H1 (cell line): Measurements from ENCODE around the gene PITRM1. TPM values are rescaled to one million over a fixed set of nuclear protein-coding genes. Genes with fewer than 3 reads are reported as not detected.

Experiments
- CTCF ChIA-PET: fragments of 300-600 bp; sonication (Branson Sonifier 250); formaldehyde crosslinking; loops from one replicate; lab custom pipeline; 2021; ENCODE audit not compliant: partially characterized antibody; lab: Charles Lee
- POLR2A ChIA-PET: fragments of 300-600 bp; sonication (Branson Sonifier 250); formaldehyde crosslinking; loops from one replicate; lab custom pipeline; 2021; ENCODE audit warnings: inconsistent platforms; ENCODE audit not compliant: partially characterized antibody; lab: Charles Lee
- DNase-seq, 2 experiments: peaks; one replicate each; pipeline versions ENCODE4 v3.0.0 to v3.0.0-alpha.2; 2010 to 2022; ENCODE audit warnings: low spot score in 2 of 2, low read depth in 1 of 2, mixed read lengths in 1 of 2
- FAIRE-seq: peaks from 2 replicates; lab custom pipeline; 2011; peaks lifted over from hg19 to GRCh38; lab: Jason Lieb, UNC
- H2AFZ ChIP-seq: 2 replicates; pipeline ENCODE4 v1.8.1; 2012; ENCODE audit warnings: low read length, inconsistent platforms
- H2AK5ac ChIP-seq: 2 replicates; pipeline ENCODE4 v1.6.1; 2013; ENCODE audit warnings: low read depth, low read length
- H2BK120ac ChIP-seq: replicated peaks from 2 replicates; pipeline ENCODE3; 2013; ENCODE audit warnings: low read depth, low read length, inconsistent platforms
- H2BK12ac ChIP-seq: 2 replicates; pipeline ENCODE4 v1.6.1; 2013; ENCODE audit warnings: low read depth, low read length
- H2BK15ac ChIP-seq: 2 replicates; pipeline ENCODE4 v1.6.1; 2013; ENCODE audit warnings: low read length
- H2BK20ac ChIP-seq: 2 replicates; pipeline ENCODE4 v1.6.1; 2013; ENCODE audit warnings: low read length
- H2BK5ac ChIP-seq: 2 replicates; pipeline ENCODE4 v1.6.1; 2013; ENCODE audit warnings: low read depth, low read length
- H3K14ac ChIP-seq: 2 replicates; pipeline ENCODE4 v1.6.1; 2013; ENCODE audit warnings: inconsistent platforms; ENCODE audit not compliant: insufficient read length
- H3K18ac ChIP-seq: 2 replicates; pipeline ENCODE4 v1.6.1; 2013; ENCODE audit warnings: low read length; ENCODE audit errors: extremely low read depth
- H3K23ac ChIP-seq: 2 replicates; pipeline ENCODE4 v1.6.1; 2013; ENCODE audit warnings: inconsistent platforms; ENCODE audit not compliant: insufficient read length
- H3K23me2 ChIP-seq: 2 replicates; pipeline ENCODE4 v1.6.1; 2013; ENCODE audit warnings: low read depth, low read length
- H3K27ac ChIP-seq: 2 replicates; pipeline ENCODE4 v1.6.1; 2011; ENCODE audit warnings: low read depth, low read length, inconsistent platforms
- H3K27me3 ChIP-seq, 4 experiments: replicated peaks in 1 of 4; 1 replicate in 1 of 4; 2 replicates in 3 of 4; pipeline versions ENCODE4 v1.6.1 to v1.8.1; 2011 to 2013; ENCODE audit warnings: low read length in 3 of 4, mild to moderate bottlenecking in 3 of 4, inconsistent platforms in 2 of 4, mixed read lengths in 2 of 4, moderate library complexity in 1 of 4; ENCODE audit not compliant: control insufficient read depth in 3 of 4, insufficient read depth in 3 of 4; ENCODE audit errors: extremely low read depth in 1 of 4
- H3K36me3 ChIP-seq, 4 experiments: 2 replicates each; pipeline versions ENCODE4 v1.6.1 to v1.8.1; 2011 to 2013; ENCODE audit warnings: mild to moderate bottlenecking in 4 of 4, low read length in 3 of 4, moderate library complexity in 2 of 4, control low read depth in 1 of 4, inconsistent platforms in 1 of 4; ENCODE audit not compliant: insufficient read depth in 4 of 4, control insufficient read depth in 2 of 4
- H3K4ac ChIP-seq: replicated peaks from 2 replicates; pipeline ENCODE3; 2013; ENCODE audit warnings: low read length, low read depth, mixed read lengths, inconsistent platforms; ENCODE audit not compliant: insufficient read length
- H3K4me1 ChIP-seq, 4 experiments: replicated peaks in 1 of 4; 1 replicate in 1 of 4; 2 replicates in 3 of 4; pipeline versions ENCODE4 v1.6.1 to v1.8.1; 2011 to 2013; ENCODE audit warnings: low read length in 3 of 4, inconsistent platforms in 2 of 4, mixed read lengths in 1 of 4; ENCODE audit not compliant: insufficient read depth in 4 of 4, control insufficient read depth in 3 of 4
- H3K4me2 ChIP-seq, 2 experiments: 2 replicates each; pipeline versions ENCODE4 v1.6.1 to v1.8.1; 2011 to 2013; ENCODE audit warnings: low read depth in 2 of 2, low read length in 2 of 2, control low read depth in 1 of 2, inconsistent platforms in 1 of 2, mild to moderate bottlenecking in 1 of 2; ENCODE audit not compliant: insufficient read depth in 1 of 2
- H3K4me3 ChIP-seq, 4 experiments: fragments of 200-600, 300-600 bp in 1 of 4; sonication (generic), shearing (Covaris generic), sonication (Bioruptor Twin) in 1 of 4; 2 replicates each; pipeline versions ENCODE4 v1.5.1 to v1.8.1; 2011 to 2016; ENCODE audit warnings: low read length in 4 of 4, low read depth in 3 of 4, control low read depth in 2 of 4, inconsistent platforms in 2 of 4, mild to moderate bottlenecking in 2 of 4, mixed read lengths in 1 of 4, moderate library complexity in 1 of 4; ENCODE audit not compliant: insufficient read depth in 2 of 4; ENCODE audit errors: extremely low read depth in 1 of 4
- H3K56ac ChIP-seq: replicated peaks from 2 replicates; pipeline ENCODE3; 2013; ENCODE audit warnings: low read depth, mild to moderate bottlenecking, mixed read lengths, low read length, inconsistent platforms; ENCODE audit not compliant: insufficient read length
- H3K79me1 ChIP-seq: 2 replicates; pipeline ENCODE4 v1.6.1; 2013; ENCODE audit warnings: low read depth, low read length, control low read depth
- H3K79me2 ChIP-seq, 2 experiments: 2 replicates each; pipeline versions ENCODE4 v1.6.1 to v1.8.1; 2012 to 2013; ENCODE audit warnings: low read length in 2 of 2, mild to moderate bottlenecking in 2 of 2, inconsistent platforms in 1 of 2; ENCODE audit not compliant: insufficient read depth in 2 of 2, control insufficient read depth in 1 of 2
- H3K9ac ChIP-seq, 4 experiments: replicated peaks in 1 of 4; 1 replicate in 1 of 4; 2 replicates in 3 of 4; pipeline versions ENCODE4 v1.6.1 to v1.8.1; 2011 to 2013; ENCODE audit warnings: low read depth in 3 of 4, low read length in 3 of 4, control low read depth in 2 of 4, mild to moderate bottlenecking in 2 of 4, moderate library complexity in 2 of 4, inconsistent platforms in 1 of 4; ENCODE audit errors: extremely low read depth in 1 of 4
- H3K9me3 ChIP-seq, 2 experiments: 2 replicates each; pipeline versions ENCODE4 v1.6.1 to v1.8.1; 2012 to 2013; ENCODE audit warnings: mild to moderate bottlenecking in 2 of 2, moderate library complexity in 2 of 2, control low read depth in 1 of 2, inconsistent platforms in 1 of 2, low read depth in 1 of 2, low read length in 1 of 2, mixed read lengths in 1 of 2; ENCODE audit not compliant: insufficient read depth in 2 of 2
- H4K20me1 ChIP-seq, 2 experiments: replicated peaks in 1 of 2; 2 replicates each; pipeline versions ENCODE3 to v1.8.1; 2011 to 2013; ENCODE audit warnings: inconsistent platforms in 2 of 2, low read length in 2 of 2, mild to moderate bottlenecking in 1 of 2; ENCODE audit not compliant: insufficient read depth in 2 of 2, control insufficient read depth in 1 of 2
- H4K5ac ChIP-seq: 2 replicates; pipeline ENCODE4 v1.6.1; 2013; ENCODE audit warnings: low read length, low read depth, mixed read lengths, inconsistent platforms; ENCODE audit not compliant: insufficient read length
- H4K8ac ChIP-seq: 2 replicates; pipeline ENCODE4 v1.8.0; 2013; ENCODE audit warnings: mild to moderate bottlenecking, moderate library complexity, low read length, inconsistent platforms; ENCODE audit not compliant: insufficient read depth; ENCODE audit errors: extremely low read depth
- H4K91ac ChIP-seq: replicated peaks from 2 replicates; pipeline ENCODE3; 2013; ENCODE audit warnings: low read length, mixed read lengths, inconsistent platforms; ENCODE audit not compliant: insufficient read length
- ATF3 ChIP-seq: IDR thresholded peaks from 2 replicates; pipeline ENCODE4 v1.6.1; 2011; ENCODE audit warnings: low read depth, mild to moderate bottlenecking, low read length; ENCODE audit not compliant: insufficient read depth
- BRCA1 ChIP-seq: IDR thresholded peaks from 2 replicates; pipeline ENCODE4 v1.6.1; 2012; ENCODE audit warnings: low read depth, low read length, improper control_type of control experiment
- JUN ChIP-seq: IDR thresholded peaks from 2 replicates; pipeline ENCODE4 v1.6.1; 2011; ENCODE audit warnings: low read depth, mild to moderate bottlenecking, improper control_type of control experiment, low read length
- KDM1A ChIP-seq: fragments of 200-600, 300-600 bp; sonication (generic); IDR thresholded peaks from 2 replicates; pipeline ENCODE4 v1.7.1; 2016; ENCODE audit warnings: mild to moderate bottlenecking, low read length, borderline replicate concordance
- KDM5A ChIP-seq: fragments of 200-600 bp; IDR thresholded peaks from 2 replicates; pipeline ENCODE4 v1.7.1; 2012; ENCODE audit warnings: mild to moderate bottlenecking, low read length, inconsistent platforms, mixed read lengths
- ZNF274 ChIP-seq: IDR thresholded peaks from 2 replicates; pipeline ENCODE4 v1.7.0; 2012; ENCODE audit warnings: low read length, borderline replicate concordance; ENCODE audit errors: extremely low read depth
- WGBS, 2 experiments: shearing (Covaris generic) in 1 of 2; methylation state at CpG; one replicate each; pipeline versions ENCODE4 v1.1.6 to v1.1.7; 2013 to 2015; ENCODE audit warnings: low lambda C conversion rate in 2 of 2, mixed read lengths in 2 of 2, inconsistent platforms in 1 of 2, low coverage in 1 of 2, missing lambda C conversion rate in 1 of 2; ENCODE audit not compliant: insufficient replicate concordance in 2 of 2, insufficient coverage in 1 of 2, insufficient read length in 1 of 2; ENCODE audit errors: extremely low coverage in 1 of 2, missing lambda C conversion rate in 1 of 2; 5-methylcytosine and 5-hydroxymethylcytosine counted together
- polyA plus RNA-seq, 7 experiments: library from polyadenylated mRNA; depleted of rRNA in 3 of 7; stranded (reverse) in 5 of 7; unstranded in 2 of 7; fragments of >200 nt in 5 of 7; fragments of 200-250 nt in 2 of 7; gene quantifications; 1 replicate in 5 of 7; 2 replicates in 1 of 7; 4 replicates in 1 of 7; pipeline versions ENCODE4 v1.2.1 to v1.2.3, GENCODE V29; 2011 to 2013; ENCODE audit warnings: missing spikeins in 2 of 7, mixed read lengths in 2 of 7
- total RNA-seq: library from RNA; stranded (reverse); fragmentation: NEBNext Ultra II Directional; extraction: Animal tissue kit (Norgen Biotek cat#: 25700); gene quantifications from 2 replicates; pipeline ENCODE4 v1.2.1, GENCODE V29; 2021

The PITRM1 gene
- total and polyA plus RNA-seq, 2 of the 8 experiments (the other 6 are each of a cell fraction or from before 2014, with no cell fraction given), result 18.6 to 31.5 TPM

GRCh38 chr10:3203972-3204371, 31.4 kb upstream of the PITRM1 start:
- H3K79me1 ChIP-seq, result no peaks in the 10 kb centered on the region
- H2BK15ac ChIP-seq, result no peak overlapping the region
- no peak overlapping the region for H3K27ac ChIP-seq
- H3K27me3 ChIP-seq, result no peaks in the 10 kb centered on the region
- ChIA-PET CTCF (interaction anchor here (1.5 to 3.1 kb wide), 3 partner anchors 11 to 36 kb away, joined by 4 to 13 read pairs (median 8); no protein-coding TSS in a partner anchor), POLR2A (no interaction called here)
- no peak overlapping the region for H3K4me2 ChIP-seq
- no peak for TF ChIP-seq BRCA1
- no peak for TF ChIP-seq ATF3
- no peak for TF ChIP-seq KDM1A
- no peak for TF ChIP-seq ZNF274
- no peak for TF ChIP-seq JUN
- no peak for TF ChIP-seq KDM5A
- H3K79me2 ChIP-seq, result no peaks in the 10 kb centered on the region
- H3K9me3 ChIP-seq, result no peaks in the 10 kb centered on the region
- H3K14ac ChIP-seq, result no peak overlapping the region
- H4K20me1 ChIP-seq, result no peaks in the 10 kb centered on the region
- H2BK20ac ChIP-seq, result no peak overlapping the region
- WGBS, 2 experiments, result 97% methylated on average over 4 of the region's 4 CpGs; no CpG with 5 or more reads in 1 of the 2 experiments
- no peak overlapping the region for H4K5ac ChIP-seq
- FAIRE-seq (no peak), DNase-seq (no peak)
- no peak overlapping the region for H2AFZ ChIP-seq
- no peak overlapping the region for H2BK120ac ChIP-seq
- no peak overlapping the region for H2AK5ac ChIP-seq
- H3K18ac ChIP-seq, result no peak overlapping the region
- no peak overlapping the region for H3K4ac ChIP-seq
- no peaks in the 10 kb centered on the region; a peak in 1 of 7 replicates for H3K4me1 ChIP-seq
- no peak overlapping the region for H3K56ac ChIP-seq
- H3K23me2 ChIP-seq, result no peaks in the 10 kb centered on the region
- no peak overlapping the region for H2BK5ac ChIP-seq
- no peak overlapping the region for H4K8ac ChIP-seq
- no peak overlapping the region for H3K23ac ChIP-seq
- no peak overlapping the region for H2BK12ac ChIP-seq
- no peak overlapping the region for H4K91ac ChIP-seq
- no peaks in the 10 kb centered on the region for H3K36me3 ChIP-seq
- H3K4me3 ChIP-seq, result no peak overlapping the region
- H3K9ac ChIP-seq, result no peak overlapping the region
